Myocyte (in vitro differentiated cells): ENCODE measurements around the gene MCU. TPM values are rescaled to one million over a fixed set of nuclear protein-coding genes. Genes with fewer than 3 reads are reported as not detected.
"Not testable (repeated sequence)": the region's sequence is repeated elsewhere in the genome, so short reads cannot be mapped to it uniquely, and the experiment has no call there.

Experiments
- DNase-seq: peaks from one replicate; pipeline ENCODE4 v3.0.0-alpha.2; 2012; ENCODE audit warnings: low read depth
- total RNA-seq: library from RNA; depleted of rRNA; stranded (reverse); fragments of >200 nt; gene quantifications from 2 replicates; pipeline ENCODE4 v1.2.3, GENCODE V29; 2014

The MCU gene
- total RNA-seq, 1 donor from 2014 or later: 160 TPM

GRCh38 chr10:72729528-72729927 lies 37.6 kb downstream of the MCU start:
- DNase-seq: no peak

- no peak for DNase-seq
Measured at GRCh38 chr10:72730479-72730878, 38.5 kb downstream of the MCU start.

GRCh38 chr10:72731916-72732419 lies 40.0 kb downstream of the MCU start:
- DNase-seq: no peak

- DNase-seq: no peak
Measured at GRCh38 chr10:72732521-72732920, 40.6 kb downstream of the MCU start.

- DNase-seq: no peak
Measured at GRCh38 chr10:72733989-72734388, 42.0 kb downstream of the MCU start.

GRCh38 chr10:72735288-72735936 lies 43.5 kb downstream of the MCU start:
- DNase-seq: no peak

GRCh38 chr10:72736176-72736827 lies 44.4 kb downstream of the MCU start:
- DNase-seq: peak; percentile 37

GRCh38 chr10:72736828-72737220 lies 44.9 kb downstream of the MCU start:
- DNase-seq: no peak

GRCh38 chr10:72737357-72737756 lies 45.4 kb downstream of the MCU start:
- DNase-seq: not testable (repeated sequence)

- DNase-seq: no peak
Measured at GRCh38 chr10:72738486-72738885, 46.5 kb downstream of the MCU start.

- peak; percentile 82 for DNase-seq
Measured at GRCh38 chr10:72740528-72740927, 48.6 kb downstream of the MCU start.

- DNase-seq: no peak
Measured at GRCh38 chr10:72742092-72742491, 50.1 kb downstream of the MCU start.

GRCh38 chr10:72742797-72743196 lies 50.9 kb downstream of the MCU start:
- no peak for DNase-seq

GRCh38 chr10:72744566-72744965 lies 52.6 kb downstream of the MCU start:
- DNase-seq: no peak

GRCh38 chr10:72746426-72747363 lies 54.8 kb downstream of the MCU start:
- DNase-seq: no peak

GRCh38 chr10:72747521-72747920 lies 55.6 kb downstream of the MCU start:
- DNase-seq: no peak

GRCh38 chr10:72753760-72754231 lies 61.9 kb downstream of the MCU start:
- no peak for DNase-seq

- DNase-seq: no peak
Measured at GRCh38 chr10:72754275-72755032, 62.5 kb downstream of the MCU start.

GRCh38 chr10:72756674-72757385 lies 64.9 kb downstream of the MCU start:
- DNase-seq: no peak

- no peak for DNase-seq
Measured at GRCh38 chr10:72757732-72758131, 65.8 kb downstream of the MCU start.
